Prostate gland (tissue), 2 donors: ENCODE measurements around the gene MFSD12. TPM values are rescaled to one million over a fixed set of nuclear protein-coding genes. Genes with fewer than 3 reads are reported as not detected.

ENCODE experiments used
- DNase-seq: peaks from one replicate; pipeline ENCODE4 v3.0.0-alpha.2; 2019; ENCODE audit warnings: low spot score
- H3K27ac ChIP-seq, 2 donors: fragments of 200-600 bp; sonication (generic); 2 replicates each; pipeline ENCODE4 v1.5.1; 2017 to 2019
- H3K27me3 ChIP-seq: fragments of 200-600 bp; sonication (generic); replicated peaks from 2 replicates; pipeline ENCODE4 v1.5.1; 2019; ENCODE audit not compliant: insufficient read depth
- H3K36me3 ChIP-seq, 2 donors: fragments of 200-600 bp; sonication (generic); 1 replicate in 1 of 2; 2 replicates in 1 of 2; pipeline versions ENCODE4 v1.5.1 to v1.8.1; 2017 to 2019
- H3K4me1 ChIP-seq: fragments of 200-600 bp; sonication (generic); replicated peaks from 2 replicates; pipeline ENCODE4 v1.5.1; 2019
- H3K4me3 ChIP-seq, 2 donors: fragments of 200-600 bp; sonication (generic); 2 replicates each; pipeline ENCODE4 v1.5.1; 2017 to 2019
- H3K9me3 ChIP-seq: fragments of 200-600 bp; sonication (generic); 2 replicates; pipeline ENCODE4 v1.5.1; 2017
- CTCF ChIP-seq, 4 experiments: fragments of 200-600 bp in 2 of 4; fragments of 450-650 bp in 2 of 4; sonication (generic) in 2 of 4; IDR thresholded peaks; 1 replicate in 3 of 4; 2 replicates in 1 of 4; pipeline ENCODE4 v1.5.1; 2016 to 2019; ENCODE audit warnings: antibody characterized with exemption in 4 of 4, mild to moderate bottlenecking in 2 of 4, moderate library complexity in 2 of 4
- POLR2A ChIP-seq: fragments of 450-650 bp; IDR thresholded peaks from one replicate; pipeline ENCODE4 v1.6.1; 2016; ENCODE audit warnings: antibody characterized with exemption, mild to moderate bottlenecking
- POLR2AphosphoS5 ChIP-seq: sonication (generic); formaldehyde crosslinking; IDR thresholded peaks from one replicate; pipeline ENCODE4 v1.6.1; 2017; ENCODE audit warnings: antibody characterized with exemption
- WGBS: methylation state at CpG from one replicate; pipeline ENCODE4 v1.1.5; 2018; 5-methylcytosine and 5-hydroxymethylcytosine counted together
- intact Hi-C: fragments of 100-400 bp; cut with DNase I; formaldehyde crosslinking; loops from one replicate; pipeline ENCODE4 v1.14.2; 2022
- total RNA-seq, 2 donors: library from RNA; depleted of rRNA; stranded (reverse); fragments of >200 nt; gene quantifications; one replicate each; pipeline ENCODE4 v1.1.0, GENCODE V29; 2016

Gene MFSD12
- total RNA-seq, 2 donors from 2014 or later, result 60.5 to 86.1 TPM

- no peaks in the 10 kb centered on the region for H3K9me3 ChIP-seq
- H3K27ac ChIP-seq, result no peak overlapping the region
- intact Hi-C loops, result no loop called here
- H3K4me3 ChIP-seq, result no peak overlapping the region
- no peaks in the 10 kb centered on the region for H3K4me1 ChIP-seq
- WGBS, result 92% methylated on average over 22 of the region's 22 CpGs
- H3K27me3 ChIP-seq, result no peaks in the 10 kb centered on the region
- no peaks in the 10 kb centered on the region for H3K36me3 ChIP-seq
- DNase-seq, result no peak
- TF ChIP-seq POLR2A, result no peak
- TF ChIP-seq POLR2AphosphoS5, result no peak
- no peak for TF ChIP-seq CTCF (IDR thresholded peaks at IDR 0.05)
Observed at GRCh38 chr19:3589949-3590348, 32.6 kb upstream of the MFSD12 start.

GRCh38 chr19:3589439-3589838 lies 32.1 kb upstream of the MFSD12 start:
- Histone ChIP-seq H3K4me3 (no peak overlapping the region), H3K27me3 (no peaks in the 10 kb centered on the region), H3K9me3 (no peaks in the 10 kb centered on the region), H3K4me1 (no peaks in the 10 kb centered on the region), H3K36me3 (no peaks in the 10 kb centered on the region), H3K27ac (no peak overlapping the region)
- WGBS, result 88% methylated on average over 11 of the region's 11 CpGs
- TF ChIP-seq POLR2A, result no peak
- no peak for TF ChIP-seq POLR2AphosphoS5
- TF ChIP-seq CTCF (IDR thresholded peaks at IDR 0.05), result no peak
- intact Hi-C loops, result no loop called here
- DNase-seq, result no peak

- H3K9me3 ChIP-seq, result no peaks in the 10 kb centered on the region
- no peaks in the 10 kb centered on the region for H3K4me1 ChIP-seq
- WGBS, result 55% methylated on average over 26 of the region's 31 CpGs
- H3K27ac ChIP-seq, result no peak overlapping the region
- H3K27me3 ChIP-seq, result no peaks in the 10 kb centered on the region
- H3K4me3 ChIP-seq, result no peak overlapping the region
- DNase-seq, result no peak
- intact Hi-C loops, result no loop called here
- TF ChIP-seq CTCF (IDR thresholded peaks at IDR 0.05), result no peak
- no peak for TF ChIP-seq POLR2A
- TF ChIP-seq POLR2AphosphoS5, result no peak
- no peaks in the 10 kb centered on the region for H3K36me3 ChIP-seq
Observed at GRCh38 chr19:3586707-3587346, 29.4 kb upstream of the MFSD12 start.

GRCh38 chr19:3586127-3586626 lies 28.8 kb upstream of the MFSD12 start:
- Histone ChIP-seq H3K4me3 (peak overlapping the region; percentile 12 to 21), H3K9me3 (no peaks in the 10 kb centered on the region), H3K27me3 (no peaks in the 10 kb centered on the region), H3K4me1 (no peaks in the 10 kb centered on the region), H3K36me3 (no peaks in the 10 kb centered on the region), H3K27ac (no peak overlapping the region)
- TF ChIP-seq CTCF (IDR thresholded peaks at IDR 0.05) (peak in 1 of 4 experiments; percentile 25), POLR2AphosphoS5 (no peak)
- WGBS, result 29% methylated on average over 16 of the region's 16 CpGs
- intact Hi-C loops, result no loop called here
- DNase-seq, result no peak
